GM12891 (cell line): ENCODE measurements around the gene ETFBKMT.

ENCODE experiments used
- DNase-seq: peaks from one replicate; pipeline ENCODE4 v3.0.0; 2011; ENCODE audit warnings: low spot score; ENCODE audit not compliant: insufficient read length
- FAIRE-seq: peaks from 2 replicates; lab custom pipeline; 2011; peaks lifted over from hg19 to GRCh38; lab: Jason Lieb, UNC
- PAX5 ChIP-seq: IDR thresholded peaks from 2 replicates; pipeline ENCODE4 v1.6.1; 2011; ENCODE audit warnings: low read length, moderate library complexity, mild to moderate bottlenecking; ENCODE audit not compliant: insufficient read depth, severe bottlenecking

The ETFBKMT gene

DNA sequence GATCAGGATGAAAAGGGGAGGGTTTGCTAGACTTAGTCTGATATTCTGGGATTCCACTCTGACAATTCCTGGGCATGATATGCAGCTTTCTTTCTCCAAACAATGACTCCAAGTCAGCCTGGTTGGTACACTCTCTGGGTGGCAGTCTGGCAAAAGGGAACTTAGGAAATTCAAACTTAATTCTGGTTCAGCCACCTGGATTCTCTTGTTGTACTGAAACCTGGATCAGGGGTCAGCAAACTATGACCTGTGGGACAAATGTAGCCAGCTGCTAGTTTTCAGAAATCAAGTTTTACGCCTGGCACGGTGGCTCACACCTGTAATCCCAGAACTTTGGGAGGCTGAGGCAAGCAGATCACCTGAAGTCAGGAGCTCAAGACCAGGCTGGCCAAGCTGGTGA, 63.1 kb downstream of the ETFBKMT start:
- TF ChIP-seq PAX5 = no peak
- FAIRE-seq (no peak), DNase-seq (no peak)
